Keratinocyte (primary cell): ENCODE measurements around the gene TMEM30A. TPM values are rescaled to one million over a fixed set of nuclear protein-coding genes. Genes with fewer than 3 reads are reported as not detected.

Experiments
- DNase-seq: peaks from one replicate; pipeline ENCODE4 v3.0.0-alpha.2; 2011; ENCODE audit warnings: low read depth, missing footprints, low spot score
- FAIRE-seq: peaks from 2 replicates; lab custom pipeline; 2011; peaks lifted over from hg19 to GRCh38; lab: Jason Lieb, UNC
- H2AFZ ChIP-seq: 2 replicates; pipeline ENCODE4 v1.6.0; 2012; ENCODE audit warnings: low read length, control low read depth, inconsistent platforms; ENCODE audit not compliant: control insufficient read depth
- H3K27ac ChIP-seq: 2 replicates; pipeline ENCODE4 v1.5.1; 2011; ENCODE audit warnings: low read length; ENCODE audit not compliant: control insufficient read depth, insufficient read depth
- H3K27me3 ChIP-seq: 3 replicates; pipeline ENCODE4 v1.6.0; 2011; ENCODE audit warnings: low read length; ENCODE audit not compliant: control insufficient read depth, insufficient read depth; ENCODE audit errors: extremely low read depth
- H3K36me3 ChIP-seq, 2 experiments: 2 replicates in 1 of 2; 3 replicates in 1 of 2; pipeline ENCODE4 v1.5.1; 2011; ENCODE audit warnings: low read length in 2 of 2, mild to moderate bottlenecking in 1 of 2; ENCODE audit not compliant: control insufficient read depth in 2 of 2, insufficient read depth in 2 of 2; ENCODE audit errors: extremely low read depth in 1 of 2
- H3K4me1 ChIP-seq: 3 replicates; pipeline ENCODE4 v1.5.1; 2011; ENCODE audit warnings: low read length; ENCODE audit not compliant: control insufficient read depth, insufficient read depth; ENCODE audit errors: extremely low read depth
- H3K4me2 ChIP-seq: 3 replicates; pipeline ENCODE4 v1.6.0; 2011; ENCODE audit warnings: low read depth, low read length; ENCODE audit not compliant: control insufficient read depth, insufficient read depth; ENCODE audit errors: extremely low read depth
- H3K4me3 ChIP-seq, 3 experiments: fragments of 200-600 bp in 1 of 3; sonication (generic) in 1 of 3; 2 replicates in 2 of 3; 3 replicates in 1 of 3; pipeline ENCODE4 v1.5.1; 2011 to 2016; ENCODE audit warnings: low read length in 3 of 3, mild to moderate bottlenecking in 3 of 3, control low read depth in 2 of 3, inconsistent platforms in 1 of 3, low read depth in 1 of 3, mixed read lengths in 1 of 3, mixed run types in 1 of 3, moderate library complexity in 1 of 3; ENCODE audit not compliant: control insufficient read depth in 2 of 3, insufficient read depth in 2 of 3; ENCODE audit errors: extremely low read depth in 1 of 3
- H3K79me2 ChIP-seq: 2 replicates; pipeline ENCODE4 v1.6.0; 2012; ENCODE audit warnings: low read length; ENCODE audit not compliant: control insufficient read depth, insufficient read depth
- H3K9ac ChIP-seq: 3 replicates; pipeline ENCODE4 v1.6.0; 2011; ENCODE audit warnings: low read length; ENCODE audit not compliant: control insufficient read depth, insufficient read depth; ENCODE audit errors: extremely low read depth
- H3K9me1 ChIP-seq: 3 replicates; pipeline ENCODE4 v1.6.0; 2011; ENCODE audit warnings: low read length; ENCODE audit not compliant: control insufficient read depth, insufficient read depth; ENCODE audit errors: extremely low read depth
- H3K9me3 ChIP-seq: 2 replicates; pipeline ENCODE4 v1.5.1; 2012; ENCODE audit warnings: low read depth, low read length; ENCODE audit not compliant: control insufficient read depth
- H4K20me1 ChIP-seq: 3 replicates; pipeline ENCODE4 v1.6.0; 2011; ENCODE audit warnings: low read length; ENCODE audit not compliant: control insufficient read depth, insufficient read depth; ENCODE audit errors: extremely low read depth
- CTCF ChIP-seq, 3 experiments: IDR thresholded peaks in 1 of 3; conservative IDR thresholded peaks in 1 of 3; optimal IDR thresholded peaks in 1 of 3; 2 replicates in 2 of 3; 3 replicates in 1 of 3; pipeline versions ENCODE3 to v1.5.1; 2011; ENCODE audit warnings: low read length in 3 of 3, mild to moderate bottlenecking in 3 of 3, moderate library complexity in 2 of 3, control low read depth in 1 of 3, inconsistent platforms in 1 of 3; ENCODE audit not compliant: insufficient read depth in 2 of 3; ENCODE audit errors: extremely low read depth in 1 of 3
- EZH2 ChIP-seq: IDR thresholded peaks from one replicate; pipeline ENCODE4 v1.6.1; 2012; ENCODE audit warnings: inconsistent platforms, mild to moderate bottlenecking, low read length, moderate library complexity
- dilution Hi-C: fragments of 300-500 bp; cut with MboI; formaldehyde crosslinking; loops from one replicate; pipeline ENCODE4 v1.7.0; 2020; ENCODE audit warnings: low sequenced_read_pairs; ENCODE audit not compliant: extremely low pct_ligation_motif_present
- polyA plus RNA-seq, 5 experiments: library from polyadenylated mRNA; depleted of rRNA in 3 of 5; stranded (reverse) in 3 of 5; stranded (forward) in 1 of 5; unstranded in 1 of 5; fragments of >200 nt; gene quantifications; 1 replicate in 1 of 5; 2 replicates in 3 of 5; 3 replicates in 1 of 5; pipeline versions ENCODE4 v1.2.1 to v1.2.3, GENCODE V29; 2011 to 2012; ENCODE audit warnings: missing spikeins in 2 of 5, low read depth in 1 of 5, low replicate concordance in 1 of 5

TMEM30A gene
- polyA plus RNA-seq, 1 donor (not counting 4 experiments of a cell fraction or from before 2014, with no cell fraction given), result 50.2 TPM

GRCh38 chr6:75244063-75244584, 40.5 kb downstream of the TMEM30A start:
- no peaks in the 10 kb centered on the region for H4K20me1 ChIP-seq
- H3K9ac ChIP-seq, result peak overlapping the region; percentile 90
- peak overlapping the region; percentile 70 to 94 (median 79) for H3K4me3 ChIP-seq
- no peak for DNase-seq
- no peaks in the 10 kb centered on the region for H3K9me1 ChIP-seq
- H3K27ac ChIP-seq, result peak overlapping the region; percentile 86
- dilution Hi-C loops, result no loop called here
- TF ChIP-seq CTCF (optimal IDR thresholded peaks at IDR 0.05 in 1 of 3, IDR thresholded peaks at IDR 0.05 in 1 of 3, conservative IDR thresholded peaks at IDR 0.05 in 1 of 3; ENCODE audit: extremely low read depth in 1 of 3, insufficient read depth in 2 of 3, low read length in 3 of 3) (no peak), EZH2 (no peak)
- peaks cover 32% of the 10 kb centered on the region for H3K79me2 ChIP-seq
- no peaks in the 10 kb centered on the region for H3K9me3 ChIP-seq
- peak overlapping the region; percentile 98 for H2AFZ ChIP-seq
- peaks cover 5% of the 10 kb centered on the region for H3K4me1 ChIP-seq
- no peaks in the 10 kb centered on the region for H3K27me3 ChIP-seq
- FAIRE-seq, result peak; percentile 36
- H3K36me3 ChIP-seq, result peaks cover 4 to 12% of the 10 kb centered on the region in 2 experiments
- peak overlapping the region; percentile 98 for H3K4me2 ChIP-seq

GRCh38 chr6:75243333-75244062, 41.1 kb downstream of the TMEM30A start, which contains the start of gene COX7A2:
TSS of gene COX7A2 (minus strand) at chr6:75243801. CDS start at chr6:75243734, 67 bp downstream.
- no peak for TF ChIP-seq CTCF (optimal IDR thresholded peaks at IDR 0.05 in 1 of 3, IDR thresholded peaks at IDR 0.05 in 1 of 3, conservative IDR thresholded peaks at IDR 0.05 in 1 of 3; ENCODE audit: extremely low read depth in 1 of 3, insufficient read depth in 2 of 3, low read length in 3 of 3)
- TF ChIP-seq EZH2, result no peak
- H2AFZ ChIP-seq, result peak within 1 kb of the TSS; percentile 98
- peak within 1 kb of the TSS; percentile 70 to 94 (median 79) for H3K4me3 ChIP-seq
- peak within 1 kb of the TSS; percentile 90 for H3K9ac ChIP-seq
- dilution Hi-C loops, result no loop called here
- H3K27me3 ChIP-seq, result no peaks in the 10 kb centered on the region
- H3K79me2 ChIP-seq, result peaks cover 33% of the 10 kb centered on the region
- FAIRE-seq (peak; percentile 98), DNase-seq (peak; percentile 69)
- peak within 1 kb of the TSS; percentile 98 for H3K4me2 ChIP-seq
- peaks cover 8 to 16% of the 10 kb centered on the region in 2 experiments for H3K36me3 ChIP-seq
- H3K27ac ChIP-seq, result peak within 1 kb of the TSS; percentile 86
- no peaks in the 10 kb centered on the region for H3K9me3 ChIP-seq
- peaks cover 5% of the 10 kb centered on the region for H3K4me1 ChIP-seq
- no peaks in the 10 kb centered on the region for H4K20me1 ChIP-seq
- no peaks in the 10 kb centered on the region for H3K9me1 ChIP-seq
